ENCODE measurements around the gene POLR3C. TPM values are rescaled to one million over a fixed set of nuclear protein-coding genes. Genes with fewer than 3 reads are reported as not detected.

The POLR3C gene, protein sequence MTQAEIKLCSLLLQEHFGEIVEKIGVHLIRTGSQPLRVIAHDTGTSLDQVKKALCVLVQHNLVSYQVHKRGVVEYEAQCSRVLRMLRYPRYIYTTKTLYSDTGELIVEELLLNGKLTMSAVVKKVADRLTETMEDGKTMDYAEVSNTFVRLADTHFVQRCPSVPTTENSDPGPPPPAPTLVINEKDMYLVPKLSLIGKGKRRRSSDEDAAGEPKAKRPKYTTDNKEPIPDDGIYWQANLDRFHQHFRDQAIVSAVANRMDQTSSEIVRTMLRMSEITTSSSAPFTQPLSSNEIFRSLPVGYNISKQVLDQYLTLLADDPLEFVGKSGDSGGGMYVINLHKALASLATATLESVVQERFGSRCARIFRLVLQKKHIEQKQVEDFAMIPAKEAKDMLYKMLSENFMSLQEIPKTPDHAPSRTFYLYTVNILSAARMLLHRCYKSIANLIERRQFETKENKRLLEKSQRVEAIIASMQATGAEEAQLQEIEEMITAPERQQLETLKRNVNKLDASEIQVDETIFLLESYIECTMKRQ
- total RNA-seq (ENCODE audit: unreplicated experiment) = 43.4 TPM
- long read RNA-seq, transcript POLR3C-201 (15 exons, 1,851 nt) = major isoform, 23 of 39 reads
- long read RNA-seq, partial matches to known transcripts = 5 of 39 reads
- long read RNA-seq, other reads (novel, unspliced or antisense) = 11 of 39 reads

DNA sequence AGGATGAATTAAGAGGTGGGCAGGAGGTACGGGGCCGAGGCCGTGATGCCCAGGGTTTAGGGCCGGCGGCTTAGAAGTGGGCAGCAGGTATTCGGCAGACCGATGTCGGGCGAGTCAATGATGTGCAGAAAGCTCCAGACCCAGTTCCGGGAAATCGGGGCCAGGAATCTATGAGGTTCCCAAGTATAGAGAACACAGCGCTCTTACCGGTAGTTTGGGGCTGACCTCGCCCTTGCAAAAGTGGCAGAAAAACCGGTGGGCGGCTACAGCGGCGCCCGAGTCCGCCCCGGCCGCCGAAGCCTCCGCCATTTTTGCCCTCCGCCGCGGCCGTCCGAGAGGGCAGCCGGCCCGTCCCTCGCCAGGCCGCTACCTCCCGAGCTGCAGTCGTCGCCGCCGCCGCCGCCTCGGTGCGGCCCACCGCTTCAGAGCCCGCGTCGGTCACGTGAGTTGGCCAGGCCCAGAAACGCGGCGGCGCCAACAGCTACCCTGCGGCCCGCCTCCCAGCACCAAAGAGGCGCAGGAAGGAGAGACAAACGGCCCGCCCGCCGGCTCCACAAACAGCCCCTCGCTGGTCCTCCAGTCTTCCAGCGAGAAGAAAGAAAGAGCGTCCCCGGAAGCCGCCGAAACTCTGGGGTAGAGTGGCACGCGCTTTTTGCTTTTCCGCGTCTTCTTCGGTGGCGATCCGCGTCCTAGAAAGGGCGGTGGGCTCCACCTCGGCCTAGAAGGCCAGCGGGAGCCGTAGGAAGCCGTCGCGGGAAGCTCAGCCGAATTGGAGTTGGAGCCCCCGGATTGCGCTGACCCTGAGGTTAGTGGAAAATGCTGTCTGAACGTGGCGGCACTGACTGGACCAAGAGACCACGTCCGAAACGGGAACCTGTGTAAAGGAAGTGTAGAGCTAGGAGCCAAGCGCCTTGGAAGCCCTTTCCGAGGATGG is at the start of gene POLR3C, which contains the start of gene RNF115:
POLR3C (plus strand) TSS at position 636 of the 934 bp plus-strand sequence. CDS start 1,577 bp downstream, outside the sequence.
RNF115 (minus strand) TSS at position 531 of the 934 bp plus-strand sequence; CDS start at position 309, 222 bp downstream.
- Mint-ChIP-seq H3K27me3 (ENCODE audit: unreplicated experiment) (peaks cover 2% of the 10 kb centered on the region), H3K27ac (ENCODE audit: unreplicated experiment) (peak within 1 kb of the TSS; percentile 96)

DNA sequence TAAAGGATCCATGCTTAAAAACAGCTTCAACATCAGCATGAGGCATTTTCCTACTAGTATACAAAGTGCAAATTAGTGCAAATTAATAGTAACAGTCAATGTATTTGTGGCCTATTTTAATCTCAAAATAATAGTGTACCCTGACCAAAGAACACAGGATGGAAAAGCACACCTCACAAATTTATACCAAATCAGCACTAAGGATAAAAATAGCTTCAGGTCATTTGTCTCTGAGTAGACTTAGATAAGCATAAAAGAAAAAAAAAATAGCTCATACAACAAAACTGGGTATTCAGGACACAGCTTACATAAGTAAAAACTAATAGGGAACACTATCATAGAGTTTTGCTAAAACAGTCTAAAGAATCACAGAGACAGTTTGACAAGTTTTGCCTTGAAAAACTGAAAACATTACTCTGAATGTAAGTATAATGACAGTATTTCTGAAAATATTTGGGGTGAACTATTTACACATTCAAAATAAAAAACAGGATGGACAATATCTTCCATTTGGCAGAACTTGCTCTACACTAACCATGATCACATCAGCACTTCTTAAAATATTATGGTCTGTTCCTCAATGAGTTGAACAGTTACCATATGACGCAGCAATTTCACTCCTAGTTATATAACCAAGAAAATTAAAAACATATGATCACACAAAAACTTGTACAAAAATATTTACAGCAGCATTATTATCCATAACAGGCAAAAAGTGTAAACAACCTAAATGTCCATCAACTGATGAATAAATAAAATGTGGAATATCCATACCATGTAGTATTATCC is 46.4 kb upstream of the POLR3C start:
- H3K27ac Mint-ChIP-seq (ENCODE audit: unreplicated experiment) = no peak overlapping the region
- no peak for DNase-seq
- peaks cover 2% of the 10 kb centered on the region for H3K9me3 Mint-ChIP-seq (ENCODE audit: unreplicated experiment)
- H3K4me1 Mint-ChIP-seq (ENCODE audit: low read depth, unreplicated experiment) = no peaks in the 10 kb centered on the region
- H3K4me3 Mint-ChIP-seq (ENCODE audit: unreplicated experiment) = no peak overlapping the region
- H3K27me3 Mint-ChIP-seq (ENCODE audit: unreplicated experiment) = no peaks in the 10 kb centered on the region
- H3K36me3 Mint-ChIP-seq (ENCODE audit: unreplicated experiment) = no peaks in the 10 kb centered on the region
- TF ChIP-seq, protein P1, sequence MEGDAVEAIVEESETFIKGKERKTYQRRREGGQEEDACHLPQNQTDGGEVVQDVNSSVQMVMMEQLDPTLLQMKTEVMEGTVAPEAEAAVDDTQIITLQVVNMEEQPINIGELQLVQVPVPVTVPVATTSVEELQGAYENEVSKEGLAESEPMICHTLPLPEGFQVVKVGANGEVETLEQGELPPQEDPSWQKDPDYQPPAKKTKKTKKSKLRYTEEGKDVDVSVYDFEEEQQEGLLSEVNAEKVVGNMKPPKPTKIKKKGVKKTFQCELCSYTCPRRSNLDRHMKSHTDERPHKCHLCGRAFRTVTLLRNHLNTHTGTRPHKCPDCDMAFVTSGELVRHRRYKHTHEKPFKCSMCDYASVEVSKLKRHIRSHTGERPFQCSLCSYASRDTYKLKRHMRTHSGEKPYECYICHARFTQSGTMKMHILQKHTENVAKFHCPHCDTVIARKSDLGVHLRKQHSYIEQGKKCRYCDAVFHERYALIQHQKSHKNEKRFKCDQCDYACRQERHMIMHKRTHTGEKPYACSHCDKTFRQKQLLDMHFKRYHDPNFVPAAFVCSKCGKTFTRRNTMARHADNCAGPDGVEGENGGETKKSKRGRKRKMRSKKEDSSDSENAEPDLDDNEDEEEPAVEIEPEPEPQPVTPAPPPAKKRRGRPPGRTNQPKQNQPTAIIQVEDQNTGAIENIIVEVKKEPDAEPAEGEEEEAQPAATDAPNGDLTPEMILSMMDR (IDR thresholded peaks at IDR 0.05; ENCODE audit: partially characterized antibody, unreplicated experiment) = no peak

More for the DNA sequence above, at the start of gene POLR3C, which contains the start of gene RNF115:
- Mint-ChIP-seq H3K36me3 (ENCODE audit: unreplicated experiment) (no peaks in the 10 kb centered on the region), H3K9me3 (ENCODE audit: unreplicated experiment) (peaks cover 4% of the 10 kb centered on the region), H3K4me3 (ENCODE audit: unreplicated experiment) (peak within 1 kb of the TSS; percentile 99), H3K4me1 (ENCODE audit: low read depth, unreplicated experiment) (no peaks in the 10 kb centered on the region)
- peak; percentile 93 for DNase-seq
- TF ChIP-seq, protein P1 (IDR thresholded peaks at IDR 0.05; ENCODE audit: partially characterized antibody, unreplicated experiment) = no peak

DNA sequence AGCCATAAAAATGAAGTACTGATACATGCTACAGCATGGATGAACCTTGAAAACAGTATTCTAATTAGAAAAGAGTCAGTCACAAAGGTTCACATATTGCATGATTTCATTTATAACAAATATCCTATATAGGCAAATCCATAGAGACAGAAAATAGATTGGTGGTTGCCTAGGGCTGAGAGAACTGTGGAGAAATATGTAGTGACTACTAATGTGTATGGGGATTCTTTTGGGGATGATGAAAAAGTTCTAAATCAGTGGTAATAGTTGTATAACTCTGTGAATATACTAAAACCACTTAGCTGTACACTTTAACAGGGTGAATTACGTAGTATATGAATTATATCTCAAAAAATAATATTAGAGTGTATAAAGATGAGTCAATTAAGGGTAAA is 45.9 kb upstream of the POLR3C start:
- peaks cover 2% of the 10 kb centered on the region for H3K9me3 Mint-ChIP-seq (ENCODE audit: unreplicated experiment)

More for the DNA sequence above, 45.9 kb upstream of the POLR3C start:
- no peaks in the 10 kb centered on the region for H3K36me3 Mint-ChIP-seq (ENCODE audit: unreplicated experiment)
- no peaks in the 10 kb centered on the region for H3K4me1 Mint-ChIP-seq (ENCODE audit: low read depth, unreplicated experiment)
- no peak for DNase-seq
- no peak overlapping the region for H3K4me3 Mint-ChIP-seq (ENCODE audit: unreplicated experiment)
- TF ChIP-seq, protein P1 (IDR thresholded peaks at IDR 0.05; ENCODE audit: partially characterized antibody, unreplicated experiment) = no peak
- H3K27me3 Mint-ChIP-seq (ENCODE audit: unreplicated experiment) = no peaks in the 10 kb centered on the region
- H3K27ac Mint-ChIP-seq (ENCODE audit: unreplicated experiment) = no peak overlapping the region

All from glutamatergic neuron (in vitro differentiated cells).